ENCODE results near the gene MIEF2.

Gene MIEF2

GRCh38 chr17:18227635-18228034 is 32.8 kb upstream of the MIEF2 start:
- no peak for DNase-seq (ENCODE audit: low read depth in 1 of 2, low spot score in 1 of 2)
- in situ Hi-C loops (cut with HindIII; ENCODE audit: low pct_unique_long_range_greater_than_20kb, low sequenced_read_pairs): no loop called here
- TF ChIP-seq JUND (IDR thresholded peaks at IDR 0.05; ENCODE audit: low read depth): no peak

- in situ Hi-C loops (cut with HindIII; ENCODE audit: low pct_unique_long_range_greater_than_20kb, low sequenced_read_pairs): no loop called here
- no peak for DNase-seq (ENCODE audit: low read depth in 1 of 2, low spot score in 1 of 2)
- TF ChIP-seq JUND (IDR thresholded peaks at IDR 0.05; ENCODE audit: low read depth): no peak
Measured at GRCh38 chr17:18228176-18228682, 32.2 kb upstream of the MIEF2 start.

- DNase-seq (ENCODE audit: low read depth in 1 of 2, low spot score in 1 of 2): no peak
- in situ Hi-C loops (cut with HindIII; ENCODE audit: low pct_unique_long_range_greater_than_20kb, low sequenced_read_pairs): no loop called here
- no peak for TF ChIP-seq JUND (IDR thresholded peaks at IDR 0.05; ENCODE audit: low read depth)
Measured at GRCh38 chr17:18229254-18229653, 31.2 kb upstream of the MIEF2 start.

GRCh38 chr17:18229771-18230170 is 30.7 kb upstream of the MIEF2 start:
- no peak for TF ChIP-seq JUND (IDR thresholded peaks at IDR 0.05; ENCODE audit: low read depth)
- in situ Hi-C loops (cut with HindIII; ENCODE audit: low pct_unique_long_range_greater_than_20kb, low sequenced_read_pairs): no loop called here

GRCh38 chr17:18230288-18231141 is 29.9 kb upstream of the MIEF2 start:
- no peak for TF ChIP-seq JUND (IDR thresholded peaks at IDR 0.05; ENCODE audit: low read depth)
- in situ Hi-C loops (cut with HindIII; ENCODE audit: low pct_unique_long_range_greater_than_20kb, low sequenced_read_pairs): no loop called here
- no peak for DNase-seq (ENCODE audit: low read depth in 1 of 2, low spot score in 1 of 2)

More at GRCh38 chr17:18229771-18230170, 30.7 kb upstream of the MIEF2 start:
- DNase-seq (ENCODE audit: low read depth in 1 of 2, low spot score in 1 of 2): no peak

GRCh38 chr17:18231164-18231563 is 29.3 kb upstream of the MIEF2 start:
- in situ Hi-C loops (cut with HindIII; ENCODE audit: low pct_unique_long_range_greater_than_20kb, low sequenced_read_pairs): no loop called here
- DNase-seq (ENCODE audit: low read depth in 1 of 2, low spot score in 1 of 2): no peak
- TF ChIP-seq JUND (IDR thresholded peaks at IDR 0.05; ENCODE audit: low read depth): no peak

GRCh38 chr17:18233803-18234518 is 26.5 kb upstream of the MIEF2 start:
- in situ Hi-C loops (cut with HindIII; ENCODE audit: low pct_unique_long_range_greater_than_20kb, low sequenced_read_pairs): no loop called here
- no peak for TF ChIP-seq JUND (IDR thresholded peaks at IDR 0.05; ENCODE audit: low read depth)
- DNase-seq (ENCODE audit: low read depth in 1 of 2, low spot score in 1 of 2): no peak

GRCh38 chr17:18234853-18235380 is 25.5 kb upstream of the MIEF2 start:
- no peak for TF ChIP-seq JUND (IDR thresholded peaks at IDR 0.05; ENCODE audit: low read depth)
- in situ Hi-C loops (cut with HindIII; ENCODE audit: low pct_unique_long_range_greater_than_20kb, low sequenced_read_pairs): no loop called here
- no peak for DNase-seq (ENCODE audit: low read depth in 1 of 2, low spot score in 1 of 2)

- no peak for DNase-seq (ENCODE audit: low read depth in 1 of 2, low spot score in 1 of 2)
- TF ChIP-seq JUND (IDR thresholded peaks at IDR 0.05; ENCODE audit: low read depth): no peak
- in situ Hi-C loops (cut with HindIII; ENCODE audit: low pct_unique_long_range_greater_than_20kb, low sequenced_read_pairs): no loop called here
Measured at GRCh38 chr17:18235743-18236256, 24.7 kb upstream of the MIEF2 start.

- TF ChIP-seq JUND (IDR thresholded peaks at IDR 0.05; ENCODE audit: low read depth): no peak
- in situ Hi-C loops (cut with HindIII; ENCODE audit: low pct_unique_long_range_greater_than_20kb, low sequenced_read_pairs): no loop called here
- no peak for DNase-seq (ENCODE audit: low read depth in 1 of 2, low spot score in 1 of 2)
Measured at GRCh38 chr17:18236494-18236893, 24.0 kb upstream of the MIEF2 start.

- in situ Hi-C loops (cut with HindIII; ENCODE audit: low pct_unique_long_range_greater_than_20kb, low sequenced_read_pairs): no loop called here
- no peak for TF ChIP-seq JUND (IDR thresholded peaks at IDR 0.05; ENCODE audit: low read depth)
Measured at GRCh38 chr17:18237461-18237860, 23.0 kb upstream of the MIEF2 start.

GRCh38 chr17:18238299-18238698 is 22.2 kb upstream of the MIEF2 start:
- no peak for TF ChIP-seq JUND (IDR thresholded peaks at IDR 0.05; ENCODE audit: low read depth)
- in situ Hi-C loops (cut with HindIII; ENCODE audit: low pct_unique_long_range_greater_than_20kb, low sequenced_read_pairs): no loop called here
- DNase-seq (ENCODE audit: low read depth in 1 of 2, low spot score in 1 of 2): no peak

More at GRCh38 chr17:18237461-18237860, 23.0 kb upstream of the MIEF2 start:
- no peak for DNase-seq (ENCODE audit: low read depth in 1 of 2, low spot score in 1 of 2)

Data from T47D (cell line).